B cell (primary cell): Measurements from ENCODE around the gene SPAG7.

Experiments
- CTCF ChIP-seq: fragments of 200-600 bp; IDR thresholded peaks from one replicate; pipeline ENCODE4 v1.8.0; 2022; ENCODE audit warnings: antibody characterized with exemption, mild to moderate bottlenecking
- EZH2 ChIP-seq: IDR thresholded peaks from 2 replicates; pipeline ENCODE4 v1.6.1; 2012; ENCODE audit warnings: borderline replicate concordance, low read depth, mild to moderate bottlenecking, moderate library complexity, low read length; ENCODE audit not compliant: insufficient read depth, poor library complexity, severe bottlenecking

- TF ChIP-seq CTCF: no peak
- no peak for TF ChIP-seq EZH2
Observed at GRCh38 chr17:4969047-4969550, 1.5 kb upstream of the SPAG7 start.
